Measurements from ENCODE around the gene CWF19L2.
"Not testable (repeated sequence)": the region's sequence is repeated elsewhere in the genome, so short reads cannot be mapped to it uniquely, and the experiment has no call there.

Gene CWF19L2

DNA sequence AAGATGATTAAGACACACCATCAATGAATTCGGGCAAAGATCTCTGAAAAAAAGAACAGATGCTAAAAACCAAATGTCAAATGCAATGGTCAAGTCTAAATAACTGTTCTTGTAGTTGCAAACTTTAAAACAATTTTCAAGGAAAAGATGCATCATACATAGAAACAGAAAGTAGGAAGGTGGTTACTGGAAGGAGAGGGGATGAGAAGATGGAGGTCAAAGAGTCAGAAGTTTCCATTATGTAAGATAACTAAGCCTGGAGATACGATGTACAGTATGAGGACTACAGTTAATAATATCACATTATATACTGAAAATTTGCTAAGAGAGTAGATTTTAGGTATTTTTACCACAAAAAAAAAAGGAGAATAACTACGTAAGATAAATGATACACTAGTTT is 27.1 kb downstream of the CWF19L2 start:
- Mint-ChIP-seq H3K27me3 (ENCODE audit: low read depth, poor library complexity) (no peaks in the 10 kb centered on the region), H3K4me1 (no peaks in the 10 kb centered on the region), H3K4me3 (no peak overlapping the region), H3K9me3 (no peaks in the 10 kb centered on the region), H3K36me3 (ENCODE audit: low read depth) (peaks cover 26% of the 10 kb centered on the region), H3K27ac (no peak overlapping the region)
- TF ChIP-seq, protein P1, sequence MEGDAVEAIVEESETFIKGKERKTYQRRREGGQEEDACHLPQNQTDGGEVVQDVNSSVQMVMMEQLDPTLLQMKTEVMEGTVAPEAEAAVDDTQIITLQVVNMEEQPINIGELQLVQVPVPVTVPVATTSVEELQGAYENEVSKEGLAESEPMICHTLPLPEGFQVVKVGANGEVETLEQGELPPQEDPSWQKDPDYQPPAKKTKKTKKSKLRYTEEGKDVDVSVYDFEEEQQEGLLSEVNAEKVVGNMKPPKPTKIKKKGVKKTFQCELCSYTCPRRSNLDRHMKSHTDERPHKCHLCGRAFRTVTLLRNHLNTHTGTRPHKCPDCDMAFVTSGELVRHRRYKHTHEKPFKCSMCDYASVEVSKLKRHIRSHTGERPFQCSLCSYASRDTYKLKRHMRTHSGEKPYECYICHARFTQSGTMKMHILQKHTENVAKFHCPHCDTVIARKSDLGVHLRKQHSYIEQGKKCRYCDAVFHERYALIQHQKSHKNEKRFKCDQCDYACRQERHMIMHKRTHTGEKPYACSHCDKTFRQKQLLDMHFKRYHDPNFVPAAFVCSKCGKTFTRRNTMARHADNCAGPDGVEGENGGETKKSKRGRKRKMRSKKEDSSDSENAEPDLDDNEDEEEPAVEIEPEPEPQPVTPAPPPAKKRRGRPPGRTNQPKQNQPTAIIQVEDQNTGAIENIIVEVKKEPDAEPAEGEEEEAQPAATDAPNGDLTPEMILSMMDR (IDR thresholded peaks at IDR 0.05) = no peak
- DNase-seq = no peak

DNA sequence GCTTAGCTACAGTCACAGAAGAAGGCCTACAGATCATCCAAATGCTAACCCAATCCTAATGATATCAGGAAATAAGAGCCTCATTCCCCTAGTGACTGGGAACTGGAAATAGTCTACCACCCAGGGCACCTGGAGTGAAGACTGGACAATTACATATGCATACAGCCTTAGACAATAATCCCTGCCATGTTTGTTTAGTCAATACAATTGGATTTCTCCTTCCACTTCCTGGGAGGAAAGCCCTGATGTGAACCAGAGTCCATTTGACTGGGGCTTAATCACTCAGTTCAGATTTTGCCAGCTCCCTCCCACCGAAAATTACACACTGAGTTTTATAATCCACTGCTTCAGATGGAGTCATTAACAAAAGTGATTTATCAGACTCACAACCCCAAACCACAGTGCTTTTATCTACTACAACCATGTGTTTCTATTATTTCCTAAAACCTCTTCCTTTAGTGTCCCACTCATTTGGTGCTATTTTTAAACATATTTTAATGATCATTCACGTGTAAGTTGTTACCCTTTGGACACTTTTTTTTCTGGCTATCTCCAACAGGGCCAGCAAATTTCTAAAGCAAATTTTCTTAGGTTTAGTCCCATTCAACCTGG is 29.9 kb downstream of the CWF19L2 start:
- TF ChIP-seq, protein P1 (IDR thresholded peaks at IDR 0.05) = no peak
- H3K27ac Mint-ChIP-seq = peak overlapping the region; percentile 77
- no peak overlapping the region for H3K4me3 Mint-ChIP-seq
- no peaks in the 10 kb centered on the region for H3K4me1 Mint-ChIP-seq
- no peak for DNase-seq
- no peaks in the 10 kb centered on the region for H3K9me3 Mint-ChIP-seq
- H3K36me3 Mint-ChIP-seq (ENCODE audit: low read depth) = peaks cover 37% of the 10 kb centered on the region
- H3K27me3 Mint-ChIP-seq (ENCODE audit: low read depth, poor library complexity) = no peaks in the 10 kb centered on the region

DNA sequence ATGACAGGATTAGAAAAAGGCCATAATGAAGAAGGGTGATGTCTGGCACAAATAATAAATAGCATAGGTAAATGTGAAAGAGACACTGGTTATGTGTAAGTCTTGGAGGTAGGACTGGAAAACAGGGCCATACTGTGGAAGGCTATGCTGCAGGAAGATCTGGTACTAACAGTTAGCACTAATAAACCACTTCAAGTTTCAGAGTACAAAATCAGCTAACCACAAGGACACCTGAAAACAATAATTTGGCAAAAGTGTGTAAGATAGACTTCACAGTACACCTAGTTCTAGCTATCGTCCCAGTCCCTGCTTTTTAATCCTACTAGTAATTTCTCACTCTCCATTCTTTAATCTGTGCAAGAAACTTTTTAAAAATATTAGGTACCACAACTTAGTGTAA is 44.3 kb downstream of the CWF19L2 start:
- DNase-seq = no peak
- H3K4me3 Mint-ChIP-seq = no peak overlapping the region
- H3K36me3 Mint-ChIP-seq (ENCODE audit: low read depth) = peaks cover 17% of the 10 kb centered on the region
- H3K4me1 Mint-ChIP-seq = no peaks in the 10 kb centered on the region
- TF ChIP-seq, protein P1 (IDR thresholded peaks at IDR 0.05) = no peak
- H3K27me3 Mint-ChIP-seq (ENCODE audit: low read depth, poor library complexity) = no peaks in the 10 kb centered on the region
- no peak overlapping the region for H3K27ac Mint-ChIP-seq
- no peaks in the 10 kb centered on the region for H3K9me3 Mint-ChIP-seq

DNA sequence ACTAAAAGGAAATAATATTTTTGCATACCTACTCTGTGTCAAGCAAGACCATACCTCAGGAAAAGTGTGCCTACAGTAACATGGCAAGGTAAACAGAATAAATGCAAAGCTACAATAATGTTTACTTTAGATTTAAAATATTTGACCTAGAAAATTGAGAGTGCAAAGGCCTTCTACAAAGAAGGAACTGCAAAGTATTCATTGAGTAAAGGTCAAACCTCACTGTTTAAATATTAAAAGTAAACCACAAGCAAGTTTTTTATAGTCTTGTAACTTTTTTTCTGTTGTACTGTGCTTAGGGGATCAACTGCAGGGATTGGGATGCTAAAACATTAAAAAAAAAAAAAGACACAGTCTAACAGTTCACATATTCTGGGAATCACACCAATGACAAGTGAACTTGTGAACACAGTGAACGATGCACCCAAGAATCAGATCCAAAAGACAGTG is 48.8 kb downstream of the CWF19L2 start:
- H3K36me3 Mint-ChIP-seq (ENCODE audit: low read depth) = peaks cover 10% of the 10 kb centered on the region
- DNase-seq = no peak
- H3K27me3 Mint-ChIP-seq (ENCODE audit: low read depth, poor library complexity) = no peaks in the 10 kb centered on the region
- no peak overlapping the region for H3K27ac Mint-ChIP-seq
- TF ChIP-seq, protein P1 (IDR thresholded peaks at IDR 0.05) = no peak
- no peaks in the 10 kb centered on the region for H3K4me1 Mint-ChIP-seq
- peaks cover 1% of the 10 kb centered on the region for H3K9me3 Mint-ChIP-seq
- H3K4me3 Mint-ChIP-seq = no peak overlapping the region

DNA sequence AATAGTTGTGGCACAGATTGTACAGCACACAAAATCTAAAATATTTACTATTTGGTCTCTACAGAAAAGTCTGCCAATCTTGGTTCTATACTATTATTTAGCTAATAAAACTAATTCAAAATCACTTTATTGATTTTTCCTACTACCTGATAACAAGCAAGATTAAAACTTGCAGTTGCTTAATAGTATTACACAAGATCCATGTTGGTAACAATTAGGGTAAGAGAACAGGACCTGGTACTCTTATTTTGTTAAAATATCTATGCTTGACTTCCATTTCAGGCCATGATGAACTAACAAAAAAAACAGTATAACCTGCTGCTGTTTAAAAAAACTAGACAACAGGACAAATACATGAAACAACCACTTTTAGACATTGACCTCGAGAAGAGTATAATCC is 52.4 kb downstream of the CWF19L2 start:
- Mint-ChIP-seq H3K9me3 (peaks cover 30% of the 10 kb centered on the region), H3K36me3 (ENCODE audit: low read depth) (peaks cover 46% of the 10 kb centered on the region), H3K27ac (no peak overlapping the region), H3K4me3 (no peak overlapping the region), H3K4me1 (no peaks in the 10 kb centered on the region), H3K27me3 (ENCODE audit: low read depth, poor library complexity) (no peaks in the 10 kb centered on the region)
- TF ChIP-seq, protein P1 (IDR thresholded peaks at IDR 0.05) = no peak
- DNase-seq = no peak

DNA sequence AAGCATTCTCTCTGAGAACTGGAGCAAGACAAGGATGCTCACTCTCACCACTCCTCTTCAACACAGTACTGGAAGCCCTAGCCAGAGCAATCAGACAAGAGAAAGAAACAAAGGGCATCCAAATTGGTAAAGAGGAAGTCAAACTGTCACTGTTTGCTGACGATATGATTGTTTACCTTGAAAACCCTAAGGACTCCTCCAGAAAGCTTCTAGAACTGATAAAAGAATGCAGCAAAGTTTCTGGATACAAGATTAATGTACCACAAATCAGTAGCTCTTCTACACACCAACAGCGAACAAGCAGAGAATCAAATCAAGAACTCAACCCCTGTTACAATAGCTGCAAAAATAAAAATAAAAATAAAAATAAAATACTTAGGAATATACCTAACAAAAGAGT is 56.5 kb downstream of the CWF19L2 start:
- not testable (repeated sequence) for H3K27me3 Mint-ChIP-seq (ENCODE audit: low read depth, poor library complexity); H3K27ac Mint-ChIP-seq; DNase-seq; H3K4me3 Mint-ChIP-seq
- peaks cover 15% of the 10 kb centered on the region for H3K4me1 Mint-ChIP-seq
- peaks cover 58% of the 10 kb centered on the region for H3K9me3 Mint-ChIP-seq
- H3K36me3 Mint-ChIP-seq (ENCODE audit: low read depth) = peaks cover 79% of the 10 kb centered on the region

Data from nephron progenitor cell (in vitro differentiated cells).